ENCODE results near the gene HERPUD2. TPM values are rescaled to one million over a fixed set of nuclear protein-coding genes. Genes with fewer than 3 reads are reported as not detected.
"Not testable (repeated sequence)": the region's sequence is repeated elsewhere in the genome, so short reads cannot be mapped to it uniquely, and the experiment has no call there.

The HERPUD2 gene
- total RNA-seq, 1 donor from 2014 or later: 15.7 TPM

DNA sequence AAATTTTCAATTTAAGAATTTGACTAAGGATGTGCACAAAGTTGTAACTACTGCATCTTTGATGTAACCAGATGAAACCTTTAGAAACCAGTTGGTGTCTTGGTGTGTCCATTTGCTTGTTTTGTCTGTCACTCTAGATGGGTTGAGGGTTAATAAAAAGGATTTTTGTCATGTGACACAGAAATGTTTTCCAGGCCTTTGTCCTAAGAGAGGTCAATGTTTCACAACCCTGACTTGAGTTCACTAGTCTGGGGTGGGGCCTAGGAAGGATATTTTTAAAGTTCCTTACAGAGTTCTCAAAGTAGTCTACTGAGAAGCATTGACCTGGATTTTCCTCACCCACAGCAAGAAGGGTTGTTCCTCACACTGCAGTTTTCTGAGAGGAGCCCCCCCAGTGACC lies 90.3 kb downstream of the HERPUD2 start:
- no peak for ATAC-seq

DNA sequence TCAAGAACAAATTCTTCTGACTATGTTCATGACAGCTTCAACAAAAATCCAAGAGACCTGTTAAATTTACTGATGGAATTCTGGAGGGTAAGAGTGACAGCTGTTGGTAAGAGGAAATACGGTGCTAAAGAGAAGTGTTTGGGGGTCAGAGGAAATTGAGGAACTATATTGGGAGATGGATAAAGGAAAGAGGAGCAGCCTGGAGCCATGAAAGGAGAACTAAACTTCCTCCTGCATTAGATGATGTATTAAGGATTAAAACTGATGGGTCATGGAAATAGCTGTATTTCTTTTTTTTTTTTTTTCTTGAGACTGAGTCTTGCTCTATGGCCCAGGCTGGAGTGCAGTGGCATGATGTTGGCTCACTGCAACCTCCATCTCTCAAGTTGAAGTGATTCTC lies 95.3 kb downstream of the HERPUD2 start:
- no peak for ATAC-seq

DNA sequence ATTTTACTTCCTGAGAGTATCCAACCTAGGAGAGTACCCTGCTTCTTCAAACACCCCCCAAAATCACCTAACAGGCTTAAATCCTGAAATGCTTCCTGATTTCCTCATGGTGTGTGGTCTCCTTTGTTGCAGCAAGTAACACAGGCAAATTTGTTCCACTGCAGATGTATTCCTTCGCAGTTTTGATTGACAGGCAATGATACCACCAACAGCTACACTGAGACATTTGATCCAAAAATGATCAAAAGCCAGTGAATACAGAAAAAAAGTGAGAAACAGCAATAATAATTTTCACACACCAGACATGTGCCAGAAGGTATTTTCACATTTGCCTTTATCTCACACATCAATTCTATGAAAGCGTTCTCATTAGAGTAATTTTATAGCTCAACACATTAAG lies 95.9 kb downstream of the HERPUD2 start:
- no peak for ATAC-seq

DNA sequence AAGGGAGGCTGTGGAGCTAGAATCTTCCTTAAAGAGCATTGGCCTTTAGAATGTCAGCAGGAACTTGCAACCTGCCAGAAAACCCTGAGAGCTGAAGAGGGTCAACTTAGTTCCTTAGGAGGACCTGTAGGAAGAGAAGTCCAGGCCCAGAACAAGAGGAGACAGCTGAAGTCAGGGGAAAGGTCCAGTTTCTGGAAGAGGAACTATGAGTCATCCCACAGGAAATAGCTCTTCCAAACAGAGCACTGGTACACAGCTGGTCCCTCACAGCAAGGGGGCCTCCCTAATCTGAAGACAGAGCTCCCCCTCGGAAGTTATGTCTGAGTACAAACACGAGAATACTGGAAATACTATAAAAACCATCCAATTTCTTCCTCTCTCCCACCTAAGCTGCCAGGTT lies 98.9 kb downstream of the HERPUD2 start:
- no peak for ATAC-seq

DNA sequence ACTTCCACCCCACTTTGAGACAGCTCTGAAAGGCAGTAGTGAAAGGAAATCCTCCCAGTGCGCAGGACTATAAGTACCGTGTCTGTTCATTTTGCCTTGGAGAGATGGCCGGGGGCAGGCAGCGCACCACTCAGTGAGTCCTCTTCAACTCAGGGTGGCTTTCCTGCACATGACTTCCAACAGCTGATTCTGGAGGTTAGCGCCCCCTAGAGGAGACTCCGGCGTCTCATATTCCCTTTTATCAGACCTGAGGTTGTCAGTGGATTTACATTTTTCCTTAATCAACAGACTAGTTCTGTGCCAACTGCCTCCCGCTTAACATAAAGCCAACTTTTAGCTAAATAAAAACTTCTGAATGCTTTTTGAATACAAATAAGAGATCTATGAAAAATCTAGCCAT lies 101.0 kb downstream of the HERPUD2 start:
- ATAC-seq: no peak

DNA sequence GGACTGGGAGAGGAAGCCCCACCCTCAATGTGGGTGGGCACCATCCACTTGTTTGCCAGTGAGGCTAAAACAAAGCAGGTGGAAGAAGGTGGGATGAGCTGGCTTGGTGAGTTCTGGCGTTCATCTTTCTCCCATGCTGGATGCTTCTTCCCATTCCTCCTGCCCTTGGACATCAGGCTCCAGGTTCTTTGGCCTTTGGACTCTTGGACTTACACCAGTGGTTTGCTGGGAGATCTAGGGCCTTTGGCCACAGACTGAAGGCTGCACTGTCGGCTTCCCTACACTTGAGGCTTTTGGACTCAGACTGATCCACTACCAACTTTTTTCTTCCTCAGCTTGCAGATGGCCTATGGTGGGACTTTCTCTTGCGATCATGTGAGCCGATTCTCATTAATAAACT lies 106.3 kb downstream of the HERPUD2 start:
- no peak for ATAC-seq

DNA sequence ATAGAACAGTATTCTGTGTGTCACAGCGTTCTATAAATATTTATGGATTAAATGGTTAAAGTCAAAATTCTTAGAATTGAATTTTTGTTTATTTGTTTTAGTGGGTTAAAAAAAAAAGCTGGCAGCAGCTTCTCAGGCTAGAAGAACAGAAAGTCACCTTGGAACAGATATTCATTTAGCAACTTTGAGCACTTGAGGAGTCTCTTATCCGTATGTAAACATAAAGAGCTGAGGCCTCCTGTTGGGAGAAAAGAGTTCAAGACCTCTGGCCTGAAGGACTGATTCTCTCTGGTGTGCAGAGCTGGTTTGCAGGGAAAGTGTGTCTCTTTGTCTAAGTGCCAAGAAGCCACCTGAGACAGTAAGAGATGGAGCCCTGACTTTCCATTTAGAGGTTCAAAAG lies 109.9 kb downstream of the HERPUD2 start:
- ATAC-seq: no peak

DNA sequence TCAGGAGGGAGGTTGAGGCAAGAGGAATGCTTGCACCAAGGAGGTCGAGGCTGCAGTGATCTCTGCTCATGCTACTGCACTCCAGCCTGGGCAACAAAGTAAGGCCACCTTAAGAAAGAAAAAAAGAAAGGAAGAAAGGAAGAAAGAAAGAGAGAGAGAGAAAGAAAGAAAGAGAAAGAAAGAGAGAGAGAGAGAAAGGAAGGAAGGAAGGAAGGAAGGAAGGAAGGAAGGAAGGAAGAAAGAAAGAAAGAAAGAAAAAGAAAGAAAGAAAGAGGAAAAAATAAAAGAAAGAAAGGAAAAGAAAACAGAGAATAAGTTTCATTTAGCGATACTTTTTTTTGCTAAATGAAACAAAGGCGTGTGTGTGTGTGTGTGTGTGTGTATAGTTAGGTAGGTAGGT lies 110.4 kb downstream of the HERPUD2 start:
- not testable (repeated sequence) for ATAC-seq

Other genes with a start within 250 kb of the HERPUD2 start
- gene SEPTIN7, start 105.9 kb upstream of the HERPUD2 start, total RNA-seq: 102 TPM